Gastrocnemius medialis (tissue), 4 donors: ENCODE data around the gene ADCY5. TPM values are rescaled to one million over a fixed set of nuclear protein-coding genes. Genes with fewer than 3 reads are reported as not detected.

Experiments used
- ATAC-seq, 2 donors: fragments of 150-250 bp; one replicate each; pipeline ENCODE4 v1.9.1; 2016
- DNase-seq, 2 donors: peaks; one replicate each; pipeline ENCODE4 v3.0.0-alpha.2; 2019
- H3K27ac ChIP-seq, 4 donors: fragments of 200-600 bp; sonication (generic); 1 replicate in 1 of 4; 2 replicates in 3 of 4; pipeline ENCODE4 v1.5.1; 2016 to 2018; ENCODE audit warnings: mild to moderate bottlenecking in 2 of 4, moderate library complexity in 1 of 4
- H3K27me3 ChIP-seq, 3 donors: fragments of 200-600 bp; sonication (generic) in 2 of 3; 1 replicate in 1 of 3; 2 replicates in 2 of 3; pipeline versions ENCODE4 v1.5.1 to v1.6.0; 2016 to 2019; ENCODE audit warnings: mild to moderate bottlenecking in 1 of 3, moderate library complexity in 1 of 3
- H3K36me3 ChIP-seq, 2 donors: fragments of 200-600 bp; sonication (generic) in 1 of 2; one replicate each; pipeline ENCODE4 v1.5.1; 2017 to 2018
- H3K4me1 ChIP-seq, 2 donors: fragments of 200-600 bp; sonication (generic) in 1 of 2; one replicate each; pipeline ENCODE4 v1.5.1; 2016 to 2017; ENCODE audit warnings: mild to moderate bottlenecking in 2 of 2
- H3K4me3 ChIP-seq, 4 donors: fragments of 200-600 bp; sonication (generic) in 3 of 4; 1 replicate in 1 of 4; 2 replicates in 3 of 4; pipeline ENCODE4 v1.5.1; 2016 to 2019; ENCODE audit warnings: mild to moderate bottlenecking in 2 of 4
- H3K9me3 ChIP-seq, 3 donors: fragments of 200-600 bp; sonication (generic) in 2 of 3; 1 replicate in 1 of 3; 2 replicates in 2 of 3; pipeline ENCODE4 v1.5.1; 2016 to 2019
- POLR2A ChIP-seq, 2 donors: fragments of 450-650 bp; IDR thresholded peaks; one replicate each; pipeline ENCODE4 v1.6.1; 2017; ENCODE audit warnings: antibody characterized with exemption in 2 of 2, mild to moderate bottlenecking in 2 of 2, moderate library complexity in 2 of 2
- in situ Hi-C, 4 donors: fragments of 200-750 bp; cut with MboI; loops; one replicate each; pipeline versions ENCODE4 v1.15.0 to v1.8.0; 2017; ENCODE audit warnings: low sequenced_read_pairs in 4 of 4
- intact Hi-C: fragments of 100-400 bp; cut with DNase I; formaldehyde crosslinking; loops from one replicate; pipeline ENCODE4 v1.15.1; 2023; ENCODE audit warnings: low total_unique reads
- total RNA-seq, 4 donors: library from RNA; depleted of rRNA; stranded (reverse); fragments of >200 nt; gene quantifications; one replicate each; pipeline versions ENCODE4 v1.1.0 to v1.2.3, GENCODE V29; 2016
- TF ChIP-seq, protein P1 (sequence below), 5 experiments: fragments of 450-650 bp in 3 of 5; fragments of 200-600 bp in 2 of 5; sonication (generic) in 2 of 5; IDR thresholded peaks in 4 of 5; conservative IDR thresholded peaks in 1 of 5; 1 replicate in 4 of 5; 2 replicates in 1 of 5; pipeline ENCODE4 v1.5.1; 2016 to 2019; ENCODE audit warnings: antibody characterized with exemption in 5 of 5, mild to moderate bottlenecking in 3 of 5, moderate library complexity in 3 of 5

ADCY5 gene
- total RNA-seq, 4 donors from 2014 or later = 1.0 to 6.4 (median 4.3) TPM

- ATAC-seq = no peak
- Histone ChIP-seq H3K27ac (no peak overlapping the region), H3K9me3 (no peaks in the 10 kb centered on the region), H3K4me1 (no peaks in the 10 kb centered on the region), H3K4me3 (no peak overlapping the region), H3K27me3 (no peaks in the 10 kb centered on the region), H3K36me3 (no peaks in the 10 kb centered on the region)
- in situ Hi-C loops = no loop called here
- DNase-seq = no peak
- intact Hi-C loops = no loop called here
- TF ChIP-seq, protein P1, sequence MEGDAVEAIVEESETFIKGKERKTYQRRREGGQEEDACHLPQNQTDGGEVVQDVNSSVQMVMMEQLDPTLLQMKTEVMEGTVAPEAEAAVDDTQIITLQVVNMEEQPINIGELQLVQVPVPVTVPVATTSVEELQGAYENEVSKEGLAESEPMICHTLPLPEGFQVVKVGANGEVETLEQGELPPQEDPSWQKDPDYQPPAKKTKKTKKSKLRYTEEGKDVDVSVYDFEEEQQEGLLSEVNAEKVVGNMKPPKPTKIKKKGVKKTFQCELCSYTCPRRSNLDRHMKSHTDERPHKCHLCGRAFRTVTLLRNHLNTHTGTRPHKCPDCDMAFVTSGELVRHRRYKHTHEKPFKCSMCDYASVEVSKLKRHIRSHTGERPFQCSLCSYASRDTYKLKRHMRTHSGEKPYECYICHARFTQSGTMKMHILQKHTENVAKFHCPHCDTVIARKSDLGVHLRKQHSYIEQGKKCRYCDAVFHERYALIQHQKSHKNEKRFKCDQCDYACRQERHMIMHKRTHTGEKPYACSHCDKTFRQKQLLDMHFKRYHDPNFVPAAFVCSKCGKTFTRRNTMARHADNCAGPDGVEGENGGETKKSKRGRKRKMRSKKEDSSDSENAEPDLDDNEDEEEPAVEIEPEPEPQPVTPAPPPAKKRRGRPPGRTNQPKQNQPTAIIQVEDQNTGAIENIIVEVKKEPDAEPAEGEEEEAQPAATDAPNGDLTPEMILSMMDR (IDR thresholded peaks at IDR 0.05 in 4 of 5, conservative IDR thresholded peaks at IDR 0.05 in 1 of 5) = no peak
- TF ChIP-seq POLR2A (IDR thresholded peaks at IDR 0.05) = no peak
These were observed 163.8 kb downstream of the ADCY5 start for GRCh38 chr3:123285066-123285465.

- Histone ChIP-seq H3K9me3 (no peaks in the 10 kb centered on the region), H3K27me3 (no peaks in the 10 kb centered on the region), H3K4me1 (no peaks in the 10 kb centered on the region), H3K36me3 (no peaks in the 10 kb centered on the region), H3K4me3 (no peak overlapping the region), H3K27ac (no peak overlapping the region)
- DNase-seq (no peak), ATAC-seq (no peak)
- in situ Hi-C loops = no loop called here
- TF ChIP-seq POLR2A (IDR thresholded peaks at IDR 0.05) = no peak
- TF ChIP-seq, protein P1 (IDR thresholded peaks at IDR 0.05 in 4 of 5, conservative IDR thresholded peaks at IDR 0.05 in 1 of 5) = no peak
- intact Hi-C loops = no loop called here
These were observed 164.4 kb downstream of the ADCY5 start for GRCh38 chr3:123284399-123285010.

GRCh38 chr3:123283657-123284398 lies 165.1 kb downstream of the ADCY5 start:
- no peaks in the 10 kb centered on the region for H3K9me3 ChIP-seq
- no peak overlapping the region for H3K4me3 ChIP-seq
- no peak for DNase-seq
- no peak for ATAC-seq
- no peaks in the 10 kb centered on the region for H3K36me3 ChIP-seq
- TF ChIP-seq, protein P1 (IDR thresholded peaks at IDR 0.05 in 4 of 5, conservative IDR thresholded peaks at IDR 0.05 in 1 of 5) = no peak
- no peak for TF ChIP-seq POLR2A (IDR thresholded peaks at IDR 0.05)
- H3K4me1 ChIP-seq = no peaks in the 10 kb centered on the region
- H3K27ac ChIP-seq = no peak overlapping the region
- in situ Hi-C loops (no loop called here), intact Hi-C loops (no loop called here)
- H3K27me3 ChIP-seq = no peaks in the 10 kb centered on the region

DNA sequence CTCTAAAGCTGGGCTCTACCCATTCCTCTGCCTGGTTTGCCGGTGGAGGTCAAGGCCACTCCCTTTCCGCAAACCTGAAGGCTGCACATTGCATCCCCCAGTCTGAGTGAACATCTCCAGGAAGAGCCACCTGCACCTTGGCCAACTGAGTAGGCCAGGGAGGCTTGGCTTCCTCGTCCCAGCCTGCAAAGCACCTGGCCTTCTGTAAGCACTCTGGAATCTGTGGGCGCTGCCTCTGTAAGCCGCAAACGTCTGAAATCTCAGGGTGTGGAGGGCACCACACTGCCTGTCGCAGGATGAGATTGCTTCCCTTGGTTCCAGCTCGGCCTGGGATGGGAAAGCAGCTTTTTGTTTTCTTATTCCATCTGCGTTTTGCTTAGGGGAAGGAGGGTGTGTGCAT lies 165.8 kb downstream of the ADCY5 start:
- no peak overlapping the region for H3K27ac ChIP-seq
- H3K27me3 ChIP-seq = no peaks in the 10 kb centered on the region
- H3K36me3 ChIP-seq = no peaks in the 10 kb centered on the region
- no peaks in the 10 kb centered on the region for H3K9me3 ChIP-seq
- intact Hi-C loops = no loop called here
- in situ Hi-C loops = no loop called here
- ATAC-seq (no peak), DNase-seq (no peak)
- TF ChIP-seq POLR2A (IDR thresholded peaks at IDR 0.05) = no peak
- TF ChIP-seq, protein P1 (IDR thresholded peaks at IDR 0.05 in 4 of 5, conservative IDR thresholded peaks at IDR 0.05 in 1 of 5) = no peak
- H3K4me1 ChIP-seq = no peaks in the 10 kb centered on the region
- H3K4me3 ChIP-seq = no peak overlapping the region
